ENCODE data around the gene RIMBP2. TPM values are rescaled to one million over a fixed set of nuclear protein-coding genes. Genes with fewer than 3 reads are reported as not detected.

Gene RIMBP2
- total RNA-seq, 1 donor from 2014 or later: 0.25 TPM

GRCh38 chr12:130628304-130628703, 87.8 kb downstream of the RIMBP2 start:
- H3K27ac ChIP-seq: no peak overlapping the region
- DNase-seq (ENCODE audit: extremely low spot score in 2 of 2): no peak
- intact Hi-C loops (cut with DNase I): no loop called here
- H3K9me3 ChIP-seq: no peaks in the 10 kb centered on the region
- H3K36me3 ChIP-seq: no peaks in the 10 kb centered on the region
- no peaks in the 10 kb centered on the region for H3K27me3 ChIP-seq
- no peak for TF ChIP-seq POLR2A (IDR thresholded peaks at IDR 0.05)
- no peak for TF ChIP-seq POLR2AphosphoS5 (IDR thresholded peaks at IDR 0.05; ENCODE audit: insufficient read depth in 1 of 2, low read depth in 1 of 2)
- no peak for TF ChIP-seq CTCF (IDR thresholded peaks at IDR 0.05)
- H3K4me3 ChIP-seq: no peak overlapping the region
- H3K4me1 ChIP-seq: no peaks in the 10 kb centered on the region

GRCh38 chr12:130627175-130627574, 88.9 kb downstream of the RIMBP2 start:
- no peak for DNase-seq (ENCODE audit: extremely low spot score in 2 of 2)
- intact Hi-C loops (cut with DNase I): no loop called here
- no peak for TF ChIP-seq POLR2A (IDR thresholded peaks at IDR 0.05)
- no peak for TF ChIP-seq POLR2AphosphoS5 (IDR thresholded peaks at IDR 0.05; ENCODE audit: insufficient read depth in 1 of 2, low read depth in 1 of 2)
- no peak for TF ChIP-seq CTCF (IDR thresholded peaks at IDR 0.05)

GRCh38 chr12:130626601-130627000, 89.5 kb downstream of the RIMBP2 start:
- intact Hi-C loops (cut with DNase I): no loop called here
- no peaks in the 10 kb centered on the region for H3K27me3 ChIP-seq
- H3K36me3 ChIP-seq: no peaks in the 10 kb centered on the region
- H3K4me3 ChIP-seq: no peak overlapping the region
- no peaks in the 10 kb centered on the region for H3K4me1 ChIP-seq
- TF ChIP-seq CTCF (IDR thresholded peaks at IDR 0.05) (no peak), POLR2AphosphoS5 (IDR thresholded peaks at IDR 0.05; ENCODE audit: insufficient read depth in 1 of 2, low read depth in 1 of 2) (no peak), POLR2A (IDR thresholded peaks at IDR 0.05) (no peak)
- no peak for DNase-seq (ENCODE audit: extremely low spot score in 2 of 2)
- H3K9me3 ChIP-seq: no peaks in the 10 kb centered on the region
- H3K27ac ChIP-seq: no peak overlapping the region

More at GRCh38 chr12:130627175-130627574, 88.9 kb downstream of the RIMBP2 start:
- no peaks in the 10 kb centered on the region for H3K4me1 ChIP-seq
- H3K36me3 ChIP-seq: no peaks in the 10 kb centered on the region
- no peaks in the 10 kb centered on the region for H3K27me3 ChIP-seq
- H3K4me3 ChIP-seq: no peak overlapping the region
- H3K27ac ChIP-seq: no peak overlapping the region
- no peaks in the 10 kb centered on the region for H3K9me3 ChIP-seq

GRCh38 chr12:130625201-130625600, 90.9 kb downstream of the RIMBP2 start:
- intact Hi-C loops (cut with DNase I): no loop called here
- H3K27ac ChIP-seq: no peak overlapping the region
- H3K4me1 ChIP-seq: no peaks in the 10 kb centered on the region
- TF ChIP-seq POLR2A (IDR thresholded peaks at IDR 0.05): no peak
- no peak for TF ChIP-seq CTCF (IDR thresholded peaks at IDR 0.05)
- TF ChIP-seq POLR2AphosphoS5 (IDR thresholded peaks at IDR 0.05; ENCODE audit: insufficient read depth in 1 of 2, low read depth in 1 of 2): no peak
- DNase-seq (ENCODE audit: extremely low spot score in 2 of 2): no peak
- H3K36me3 ChIP-seq: no peaks in the 10 kb centered on the region
- H3K4me3 ChIP-seq: no peak overlapping the region
- H3K9me3 ChIP-seq: no peaks in the 10 kb centered on the region
- H3K27me3 ChIP-seq: no peaks in the 10 kb centered on the region

- no peaks in the 10 kb centered on the region for H3K9me3 ChIP-seq
- H3K27ac ChIP-seq: no peak overlapping the region
- DNase-seq (ENCODE audit: extremely low spot score in 2 of 2): no peak
- H3K36me3 ChIP-seq: no peaks in the 10 kb centered on the region
- TF ChIP-seq CTCF (IDR thresholded peaks at IDR 0.05) (no peak), POLR2AphosphoS5 (IDR thresholded peaks at IDR 0.05; ENCODE audit: insufficient read depth in 1 of 2, low read depth in 1 of 2) (no peak), POLR2A (IDR thresholded peaks at IDR 0.05) (no peak)
- no peak overlapping the region for H3K4me3 ChIP-seq
- intact Hi-C loops (cut with DNase I): no loop called here
- no peaks in the 10 kb centered on the region for H3K4me1 ChIP-seq
- no peaks in the 10 kb centered on the region for H3K27me3 ChIP-seq
Observed at GRCh38 chr12:130622803-130623202, 93.3 kb downstream of the RIMBP2 start.

All from vagina (tissue), 2 donors.